ENCODE results near the gene TSPAN31. TPM values are rescaled to one million over a fixed set of nuclear protein-coding genes. Genes with fewer than 3 reads are reported as not detected.
A peak's percentile ranks its signal among the peaks of the same experiment; 100 is the strongest.

Gene TSPAN31
- total and polyA plus RNA-seq, 2 of the 8 experiments (the other 6 are each of a cell fraction or from before 2014, with no cell fraction given), result 15.8 to 31.4 TPM

DNA sequence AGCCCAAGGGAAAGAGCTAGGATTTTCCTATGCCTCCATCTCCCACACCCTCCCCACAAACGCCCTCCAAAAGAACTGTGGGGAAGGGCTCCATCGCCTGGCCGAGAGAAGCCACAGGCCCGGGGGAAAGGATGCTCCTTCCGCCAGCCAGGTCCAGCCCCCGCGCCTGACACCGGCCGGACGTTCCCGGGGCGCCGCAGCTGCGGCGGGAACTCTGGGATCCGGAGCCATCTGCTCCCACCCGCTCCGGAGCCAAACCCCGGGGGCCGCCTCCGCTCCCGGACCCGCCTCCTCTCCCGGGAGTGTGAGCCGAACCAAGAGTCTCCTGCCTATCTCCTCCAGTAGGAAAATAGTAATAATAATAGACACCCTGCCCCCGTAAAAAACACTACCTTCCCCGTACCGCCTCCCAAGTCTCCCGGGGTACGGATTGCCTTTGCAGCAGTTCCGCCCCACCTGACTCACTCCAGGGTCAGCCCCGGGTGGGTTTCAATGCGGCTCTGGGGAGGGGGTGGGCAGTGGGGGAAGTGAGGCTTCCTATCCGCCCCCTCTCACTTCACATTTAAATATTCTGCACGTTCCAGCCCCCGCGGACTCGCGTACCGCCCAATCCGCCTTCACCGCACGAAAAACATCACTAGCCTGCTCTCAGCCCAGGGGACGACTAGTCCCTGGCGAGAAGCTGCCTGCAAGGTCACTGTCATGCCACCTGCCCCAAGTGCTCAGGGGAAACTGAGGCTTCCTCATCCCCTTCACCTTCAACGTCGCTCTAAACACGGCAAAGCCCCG, 8.7 kb upstream of the TSPAN31 start:
- Histone ChIP-seq H3K23ac (ENCODE audit: insufficient read length) (no peak overlapping the region), H2AK5ac (ENCODE audit: low read depth, low read length) (no peak overlapping the region), H2AFZ (ENCODE audit: low read length) (no peak overlapping the region), H3K4me1 (replicated peaks in 1 of 4; ENCODE audit: control insufficient read depth in 3 of 4, insufficient read depth in 4 of 4, low read length in 3 of 4) (peaks cover 6 to 29% (median 12%) of the 10 kb centered on the region in 4 experiments; a peak in 6 of 7 replicates), H4K91ac (replicated peaks; ENCODE audit: insufficient read length, low read length) (no peak overlapping the region), H2BK120ac (replicated peaks; ENCODE audit: low read depth, low read length) (no peak overlapping the region), H4K8ac (ENCODE audit: extremely low read depth, insufficient read depth, low read length) (no peak overlapping the region), H3K18ac (ENCODE audit: extremely low read depth, low read length) (no peak overlapping the region), H2BK15ac (ENCODE audit: low read length) (peak overlapping the region; percentile 92; the same call in 1 of the 2 replicates), H3K23me2 (ENCODE audit: low read depth, low read length) (peaks cover 2% of the 10 kb centered on the region; the same call in 1 of the 2 replicates), H3K4me2 (ENCODE audit: insufficient read depth in 1 of 2, low read depth in 2 of 2, low read length in 2 of 2) (peak overlapping the region; percentile 79 to 93), H3K9ac (replicated peaks in 1 of 4; ENCODE audit: extremely low read depth in 1 of 4, low read depth in 3 of 4, low read length in 3 of 4) (no peak overlapping the region), H3K27ac (ENCODE audit: low read depth, low read length) (no peak overlapping the region), H2BK5ac (ENCODE audit: low read depth, low read length) (no peak overlapping the region), H2BK12ac (ENCODE audit: low read depth, low read length) (peak overlapping the region; percentile 84; the same call in 1 of the 2 replicates), H3K4me3 (ENCODE audit: extremely low read depth in 1 of 4, insufficient read depth in 2 of 4, low read depth in 3 of 4, low read length in 4 of 4) (peak overlapping the region; percentile 19 to 76 (median 30)), H3K56ac (replicated peaks; ENCODE audit: insufficient read length, low read depth, low read length) (no peak overlapping the region), H4K5ac (ENCODE audit: insufficient read length, low read depth, low read length) (no peak overlapping the region), H2BK20ac (ENCODE audit: low read length) (no peak overlapping the region), H3K4ac (replicated peaks; ENCODE audit: insufficient read length, low read depth, low read length) (peak overlapping the region; percentile 75), H3K79me2 (ENCODE audit: control insufficient read depth in 1 of 2, insufficient read depth in 2 of 2, low read length in 2 of 2) (no peaks in the 10 kb centered on the region), H3K36me3 (ENCODE audit: control insufficient read depth in 2 of 4, insufficient read depth in 4 of 4, low read length in 3 of 4) (peaks cover 0 to 6% (median 0%) of the 10 kb centered on the region in 4 experiments; a peak in 1 of 8 replicates), H3K79me1 (ENCODE audit: low read depth, low read length) (no peaks in the 10 kb centered on the region), H3K9me3 (ENCODE audit: insufficient read depth in 2 of 2, low read depth in 1 of 2, low read length in 1 of 2) (no peaks in the 10 kb centered on the region; a peak in 1 of 4 replicates), H3K27me3 (replicated peaks in 1 of 4; ENCODE audit: control insufficient read depth in 3 of 4, extremely low read depth in 1 of 4, insufficient read depth in 3 of 4, low read length in 3 of 4) (peaks cover 50 to 97% (median 90%) of the 10 kb centered on the region in 4 experiments), H3K14ac (ENCODE audit: insufficient read length) (no peak overlapping the region), H4K20me1 (replicated peaks in 1 of 2; ENCODE audit: control insufficient read depth in 1 of 2, insufficient read depth in 2 of 2, low read length in 2 of 2) (peaks cover 0 to 17% of the 10 kb centered on the region in 2 experiments)
- peak in 1 of 2 experiments; percentile 80 for DNase-seq (ENCODE audit: low read depth in 1 of 2, low spot score in 2 of 2)
- 2% methylated on average over 38 of the region's 49 CpGs; no CpG with 5 or more reads in 1 of the 2 experiments for WGBS, 2 experiments (ENCODE audit: extremely low coverage in 1 of 2, insufficient coverage in 1 of 2, insufficient read length in 1 of 2, insufficient replicate concordance in 2 of 2, low coverage in 1 of 2, low lambda C conversion rate in 2 of 2, missing lambda C conversion rate in 1 of 2)
- ChIA-PET CTCF (ENCODE audit: partially characterized antibody) (interaction anchor here (0.6 to 11.2 kb wide), 26 partner anchors 8 to 281 kb away, joined by 3 to 149 read pairs (median 5); partner anchors contain the start of genes ARHGEF25, B4GALNT1, CYP27B1 and OS9), POLR2A (ENCODE audit: partially characterized antibody) (interaction anchor here (0.7 to 5.2 kb wide), 26 partner anchors 9 to 218 kb away, joined by 3 to 59 read pairs (median 4); partner anchors contain the start of genes ARHGEF25, CDK4, DDIT3 and EEF1AKMT3)
- FAIRE-seq, result no peak
- TF ChIP-seq BACH1 (IDR thresholded peaks at IDR 0.05; ENCODE audit: low read length) (no peak), POLR2AphosphoS5 (IDR thresholded peaks at IDR 0.05; ENCODE audit: low read depth, low read length) (no peak), SP1 (IDR thresholded peaks at IDR 0.05; ENCODE audit: low read depth, low read length) (0 out of 2 replicates have a peak, but pooled peaks have one; percentile 52), TBP (IDR thresholded peaks at IDR 0.05; ENCODE audit: low read depth, low read length) (peak; percentile 34; the same call in 1 of the 2 replicates), KDM4A (IDR thresholded peaks at IDR 0.05; ENCODE audit: low read depth, low read length, severe bottlenecking) (peak; percentile 44), CHD2 (IDR thresholded peaks at IDR 0.05; ENCODE audit: low read length) (0 out of 2 replicates have a peak, but pooled peaks have one; percentile 38), SP2 (IDR thresholded peaks at IDR 0.05; ENCODE audit: low read length) (no peak), HDAC6 (IDR thresholded peaks at IDR 0.05; ENCODE audit: low read depth, low read length) (no peak), RBBP5 (IDR thresholded peaks at IDR 0.05; ENCODE audit: borderline replicate concordance, low read depth, low read length) (peak; percentile 32; the same call in 1 of the 2 replicates), CTBP2 (IDR thresholded peaks at IDR 0.05; ENCODE audit: borderline replicate concordance, insufficient read depth, insufficient read length, low read length) (peak; percentile 87), EGR1 (IDR thresholded peaks at IDR 0.05; ENCODE audit: borderline replicate concordance, low read depth, low read length) (peak; percentile 66; the same call in 1 of the 2 replicates), TCF12 (IDR thresholded peaks at IDR 0.05; ENCODE audit: low read depth, low read length) (peak; percentile 68; the same call in 1 of the 2 replicates)

Data from H1 (cell line).